ENCODE data around the gene DTX3L. TPM values are rescaled to one million over a fixed set of nuclear protein-coding genes. Genes with fewer than 3 reads are reported as not detected.

The DTX3L gene
- total and polyA plus RNA-seq, 2 donors: 12.8 to 31.7 TPM

Other genes with a start within 250 kb of the DTX3L start
- gene CSTA, start 239.1 kb upstream of the DTX3L start, total RNA-seq: 10.0 TPM
- 12.4 TPM for gene CSTA, start 239.1 kb upstream of the DTX3L start, polyA plus RNA-seq
- 40.0 TPM for gene MIX23, start 181.1 kb upstream of the DTX3L start, total RNA-seq
- 13.1 TPM for gene MIX23, start 181.1 kb upstream of the DTX3L start, polyA plus RNA-seq
- gene FAM162A, start 180.2 kb upstream of the DTX3L start, total RNA-seq: 24.2 TPM
- 85.1 TPM for gene FAM162A, start 180.2 kb upstream of the DTX3L start, polyA plus RNA-seq
- 8.1 TPM for gene WDR5B, start 148.3 kb upstream of the DTX3L start, total RNA-seq
- gene WDR5B, start 148.3 kb upstream of the DTX3L start, polyA plus RNA-seq: 2.9 TPM
- gene KPNA1, start 49.4 kb upstream of the DTX3L start, total RNA-seq: 38.0 TPM
- gene KPNA1, start 49.4 kb upstream of the DTX3L start, polyA plus RNA-seq: 22.5 TPM
- gene PARP9, start within 50 bp of the DTX3L start, total RNA-seq: 30.1 TPM
- gene PARP9, start within 50 bp of the DTX3L start, polyA plus RNA-seq: 24.1 TPM
- gene PARP15, start 13.3 kb downstream of the DTX3L start, total RNA-seq: 1.3 TPM
- 0.73 TPM for gene PARP15, start 13.3 kb downstream of the DTX3L start, polyA plus RNA-seq
- 52.0 TPM for gene PARP14, start 116.5 kb downstream of the DTX3L start, total RNA-seq
- 9.7 TPM for gene PARP14, start 116.5 kb downstream of the DTX3L start, polyA plus RNA-seq
- 13.2 TPM for gene HSPBAP1, start 229.5 kb downstream of the DTX3L start, total RNA-seq
- 5.7 TPM for gene HSPBAP1, start 229.5 kb downstream of the DTX3L start, polyA plus RNA-seq
- 20.0 TPM for gene SLC49A4, start 230.7 kb downstream of the DTX3L start, total RNA-seq
- gene SLC49A4, start 230.7 kb downstream of the DTX3L start, polyA plus RNA-seq: 7.7 TPM